SK-N-SH (cell line): Measurements from ENCODE around the gene MAT2A. TPM values are rescaled to one million over a fixed set of nuclear protein-coding genes. Genes with fewer than 3 reads are reported as not detected.
A peak's percentile ranks its signal among the peaks of the same experiment; 100 is the strongest.

Experiments used
- CTCF ChIA-PET: fragments of 300-600, 350-600 bp; formaldehyde crosslinking; extraction: SDS; loops from one replicate; lab custom pipeline; 2021; lab: Yijun Ruan, JAX
- POLR2A ChIA-PET: fragments of 350-600 bp; sonication (Branson Sonifier 250); formaldehyde crosslinking; extraction: SDS; loops from one replicate; lab custom pipeline; 2020; ENCODE audit warnings: antibody characterized with exemption, inconsistent platforms; lab: Yijun Ruan, JAX
- DNase-seq: peaks from one replicate; pipeline ENCODE4 v3.0.0; 2012
- H2AFZ ChIP-seq: fragments of 200-600 bp; sonication (generic); 2 replicates; pipeline ENCODE4 v1.8.1; 2016; ENCODE audit warnings: antibody characterized with exemption, mild to moderate bottlenecking, low read depth
- H3F3A ChIP-seq: fragments of 200-600 bp; sonication (generic); replicated peaks from 2 replicates; pipeline ENCODE3; 2016; ENCODE audit warnings: antibody characterized with exemption, mild to moderate bottlenecking; ENCODE audit not compliant: insufficient read depth
- H3K27ac ChIP-seq, 2 experiments: fragments of 200-500 bp in 1 of 2; fragments of 200-600 bp in 1 of 2; sonication (Bioruptor generic) in 1 of 2; sonication (generic), shearing (Covaris generic) in 1 of 2; 2 replicates each; pipeline versions ENCODE4 v1.5.1 to v1.6.1; 2014 to 2016; ENCODE audit warnings: low read depth in 2 of 2, inconsistent platforms in 1 of 2, low read length in 1 of 2, mild to moderate bottlenecking in 1 of 2, mixed read lengths in 1 of 2
- H3K27me3 ChIP-seq: fragments of 200-600 bp; sonication (generic), shearing (Covaris generic); 2 replicates; pipeline ENCODE4 v1.6.1; 2016; ENCODE audit warnings: mixed run types; ENCODE audit not compliant: insufficient read depth
- H3K36me3 ChIP-seq, 2 experiments: fragments of 200-500 bp in 1 of 2; fragments of 200-600 bp in 1 of 2; sonication (Bioruptor generic) in 1 of 2; sonication (generic) in 1 of 2; replicated peaks in 1 of 2; 2 replicates each; pipeline versions ENCODE3 to v1.5.1; 2014 to 2016; ENCODE audit warnings: low read length in 1 of 2, mild to moderate bottlenecking in 1 of 2; ENCODE audit not compliant: insufficient read depth in 2 of 2, control insufficient read depth in 1 of 2
- H3K4me1 ChIP-seq, 2 experiments: fragments of 200-500 bp in 1 of 2; fragments of 200-600 bp in 1 of 2; sonication (Bioruptor generic) in 1 of 2; sonication (generic), shearing (Covaris generic) in 1 of 2; 2 replicates each; pipeline versions ENCODE4 v1.5.1 to v1.6.1; 2014 to 2016; ENCODE audit warnings: low read depth in 1 of 2, low read length in 1 of 2, mixed run types in 1 of 2; ENCODE audit not compliant: insufficient read depth in 2 of 2, control insufficient read depth in 1 of 2
- H3K4me2 ChIP-seq: fragments of 200-600 bp; sonication (generic), shearing (Covaris generic); 2 replicates; pipeline ENCODE4 v1.6.1; 2017; ENCODE audit warnings: mixed run types
- H3K4me3 ChIP-seq, 2 experiments: fragments of 200-500 bp in 1 of 2; fragments of 200-600 bp in 1 of 2; sonication (Bioruptor generic) in 1 of 2; sonication (generic), shearing (Covaris generic) in 1 of 2; 2 replicates each; pipeline versions ENCODE4 v1.5.1 to v1.8.1; 2014 to 2016; ENCODE audit warnings: low read depth in 2 of 2, inconsistent platforms in 1 of 2, low read length in 1 of 2, mild to moderate bottlenecking in 1 of 2, mixed read lengths in 1 of 2, moderate library complexity in 1 of 2
- H3K79me2 ChIP-seq: fragments of 200-600 bp; sonication (generic); 2 replicates; pipeline ENCODE4 v1.8.1; 2017; ENCODE audit warnings: mild to moderate bottlenecking; ENCODE audit not compliant: insufficient read depth
- H3K9ac ChIP-seq: fragments of 200-600 bp; sonication (generic); 2 replicates; pipeline ENCODE4 v1.6.1; 2017; ENCODE audit warnings: mixed run types
- H3K9me2 ChIP-seq: fragments of 200-600 bp; sonication (generic); 2 replicates; pipeline ENCODE4 v1.6.1; 2017; ENCODE audit warnings: mixed run types
- H3K9me3 ChIP-seq: fragments of 200-600 bp; sonication (generic); 2 replicates; pipeline ENCODE4 v1.6.1; 2017; ENCODE audit warnings: mixed run types, mild to moderate bottlenecking, moderate library complexity
- H4K20me1 ChIP-seq: fragments of 200-600 bp; sonication (generic); 2 replicates; pipeline ENCODE4 v1.6.1; 2017; ENCODE audit warnings: mild to moderate bottlenecking, mixed run types; ENCODE audit not compliant: insufficient read depth
- CHD2 ChIP-seq: fragments of 150-350 bp; IDR thresholded peaks from 2 replicates; pipeline ENCODE4 v1.6.1; 2018; ENCODE audit warnings: low read length; ENCODE audit not compliant: partially characterized antibody
- CTCF ChIP-seq: fragments of 200-600 bp; sonication (generic); IDR thresholded peaks from 2 replicates; pipeline ENCODE4 v1.6.1; 2017; ENCODE audit warnings: antibody characterized with exemption, mild to moderate bottlenecking, moderate library complexity
- ELF1 ChIP-seq: IDR thresholded peaks from 2 replicates; pipeline ENCODE4 v1.4.0; 2012
- FOXJ3 ChIP-seq: sonication (generic); formaldehyde crosslinking; IDR thresholded peaks from 2 replicates; pipeline ENCODE4 v1.5.1; 2020; ENCODE audit warnings: mild to moderate bottlenecking, missing genetic modification reagents
- FOXM1 ChIP-seq: IDR thresholded peaks from 2 replicates; pipeline ENCODE4 v1.4.0; 2012; ENCODE audit warnings: low read depth, mild to moderate bottlenecking
- GABPA ChIP-seq: IDR thresholded peaks from 2 replicates; pipeline ENCODE4 v1.4.0; 2012; ENCODE audit warnings: low read depth, mild to moderate bottlenecking
- MXI1 ChIP-seq: IDR thresholded peaks from 2 replicates; pipeline ENCODE4 v1.6.1; 2012; ENCODE audit warnings: mild to moderate bottlenecking, low read depth, low read length, improper control_type of control experiment
- NRF1 ChIP-seq: IDR thresholded peaks from 2 replicates; pipeline ENCODE4 v1.6.1; 2012; ENCODE audit warnings: low read depth, mild to moderate bottlenecking, low read length
- PBX3 ChIP-seq: IDR thresholded peaks from 2 replicates; pipeline ENCODE4; 2012
- POLR2AphosphoS5 ChIP-seq: IDR thresholded peaks from 2 replicates; pipeline ENCODE4 v1.6.1; 2012; ENCODE audit warnings: low read depth, low read length
- RXRA ChIP-seq: IDR thresholded peaks from 2 replicates; pipeline ENCODE4 v1.4.0; 2012; ENCODE audit warnings: low read depth, mild to moderate bottlenecking, borderline replicate concordance
- SIN3A ChIP-seq: IDR thresholded peaks from 2 replicates; pipeline ENCODE4 v1.6.1; 2012; ENCODE audit warnings: low read depth, mild to moderate bottlenecking, low read length, moderate library complexity, borderline replicate concordance
- SMC3 ChIP-seq: IDR thresholded peaks from 2 replicates; pipeline ENCODE4 v1.6.1; 2012; ENCODE audit warnings: low read depth, low read length, improper control_type of control experiment
- TAF1 ChIP-seq: IDR thresholded peaks from 2 replicates; pipeline ENCODE4 v1.6.1; 2012; ENCODE audit warnings: low read depth, mild to moderate bottlenecking, low read length, moderate library complexity, borderline replicate concordance
- whole genome bisulfite sequencing: methylation state at CpG from one replicate; pipeline ENCODE4 v1.1.6; 2017; ENCODE audit warnings: low lambda C conversion rate; 5-methylcytosine and 5-hydroxymethylcytosine counted together
- polyA plus RNA-seq, 3 experiments: library from polyadenylated mRNA; depleted of rRNA; stranded (reverse); fragments of >200 nt; gene quantifications; 2 replicates each; pipeline ENCODE4 v1.2.3, GENCODE V29; 2012
- TF ChIP-seq, protein P1 (sequence below): fragments of 150-350 bp; IDR thresholded peaks from 2 replicates; pipeline ENCODE4 v1.6.1; 2016; ENCODE audit warnings: mild to moderate bottlenecking, low read depth, low read length
- TF ChIP-seq, protein P2 (sequence below): IDR thresholded peaks from 2 replicates; pipeline ENCODE4 v1.6.1; 2012; ENCODE audit warnings: mild to moderate bottlenecking, low read depth, low read length, moderate library complexity
- TF ChIP-seq, protein P3 (sequence below): IDR thresholded peaks from 2 replicates; pipeline ENCODE4 v1.4.0; 2012; ENCODE audit warnings: low read depth, borderline replicate concordance

The MAT2A gene
- polyA plus RNA-seq, 1 of the 3 experiments (the other 2 are of a cell fraction) = 187 TPM

DNA sequence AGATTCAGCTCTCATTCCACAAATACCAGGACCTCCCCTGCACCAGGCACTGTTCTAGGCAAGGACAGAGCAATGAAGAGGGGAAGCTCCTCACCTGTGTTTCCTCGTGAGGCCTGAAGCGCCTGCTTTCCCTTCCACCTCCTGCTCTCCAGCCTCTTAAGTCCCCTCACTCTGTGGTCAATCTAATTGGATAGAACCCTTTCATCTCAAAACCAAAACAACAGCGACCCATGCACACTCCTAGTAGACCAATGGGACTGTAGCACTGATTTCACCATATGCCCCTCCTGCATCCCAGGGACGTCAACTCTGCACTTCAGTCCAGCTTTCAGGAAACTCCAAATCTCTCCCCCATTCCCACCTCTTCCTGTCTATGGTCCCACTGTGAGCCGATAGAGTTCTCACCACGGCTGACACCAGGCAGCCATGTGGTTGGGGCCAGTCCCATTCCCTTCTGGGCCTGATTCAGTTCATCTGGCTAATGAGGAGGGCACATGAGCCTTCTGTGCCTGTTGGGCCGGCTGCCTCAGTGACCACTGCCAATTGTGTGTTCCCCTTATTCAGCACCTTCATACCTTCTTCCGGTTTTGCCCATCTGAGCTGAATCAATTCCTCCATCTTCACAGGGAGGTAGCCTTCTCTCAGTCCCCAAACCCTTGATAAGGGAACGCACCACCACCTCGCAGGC is 33.3 kb upstream of the MAT2A start:
- Histone ChIP-seq H3K9me2 (no peaks in the 10 kb centered on the region), H3K79me2 (no peaks in the 10 kb centered on the region), H3K4me3 (no peak overlapping the region), H3K27ac (peak overlapping the region; percentile 60 to 68; a peak in 3 of 4 replicates), H3K4me2 (peak overlapping the region; percentile 39; the same call in 1 of the 2 replicates), H3K4me1 (peaks cover 19 to 25% of the 10 kb centered on the region in 2 experiments; a peak in 3 of 4 replicates), H3K27me3 (no peaks in the 10 kb centered on the region), H3F3A (peaks cover 26% of the 10 kb centered on the region), H2AFZ (no peak overlapping the region), H3K9me3 (no peaks in the 10 kb centered on the region), H3K36me3 (no peaks in the 10 kb centered on the region), H3K9ac (no peak overlapping the region), H4K20me1 (no peaks in the 10 kb centered on the region)
- ChIA-PET POLR2A (interaction anchor here (0.8 to 3.0 kb wide), 8 partner anchors 18 to 151 kb away, joined by 3 to 25 read pairs (median 4); partner anchors contain the start of genes ELMOD3, MAT2A and RETSAT), CTCF (interaction anchor here (0.6 to 2.4 kb wide), 6 partner anchors 11 to 89 kb away, joined by 3 to 11 read pairs (median 4); no protein-coding TSS in a partner anchor)
- no peak for TF ChIP-seq NRF1
- no peak for TF ChIP-seq SMC3
- no peak for TF ChIP-seq GABPA
- TF ChIP-seq, protein P1, sequence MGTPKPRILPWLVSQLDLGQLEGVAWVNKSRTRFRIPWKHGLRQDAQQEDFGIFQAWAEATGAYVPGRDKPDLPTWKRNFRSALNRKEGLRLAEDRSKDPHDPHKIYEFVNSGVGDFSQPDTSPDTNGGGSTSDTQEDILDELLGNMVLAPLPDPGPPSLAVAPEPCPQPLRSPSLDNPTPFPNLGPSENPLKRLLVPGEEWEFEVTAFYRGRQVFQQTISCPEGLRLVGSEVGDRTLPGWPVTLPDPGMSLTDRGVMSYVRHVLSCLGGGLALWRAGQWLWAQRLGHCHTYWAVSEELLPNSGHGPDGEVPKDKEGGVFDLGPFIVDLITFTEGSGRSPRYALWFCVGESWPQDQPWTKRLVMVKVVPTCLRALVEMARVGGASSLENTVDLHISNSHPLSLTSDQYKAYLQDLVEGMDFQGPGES = no peak
- TF ChIP-seq POLR2AphosphoS5 = no peak
- no peak for TF ChIP-seq CHD2
- no peak for TF ChIP-seq FOXM1
- TF ChIP-seq MXI1 = no peak
- no peak for TF ChIP-seq ELF1
- no peak for TF ChIP-seq FOXJ3
- no peak for TF ChIP-seq CTCF
- no peak for TF ChIP-seq SIN3A
- TF ChIP-seq PBX3 = no peak
- TF ChIP-seq TAF1 = no peak
- no peak for TF ChIP-seq RXRA
- TF ChIP-seq, protein P2, sequence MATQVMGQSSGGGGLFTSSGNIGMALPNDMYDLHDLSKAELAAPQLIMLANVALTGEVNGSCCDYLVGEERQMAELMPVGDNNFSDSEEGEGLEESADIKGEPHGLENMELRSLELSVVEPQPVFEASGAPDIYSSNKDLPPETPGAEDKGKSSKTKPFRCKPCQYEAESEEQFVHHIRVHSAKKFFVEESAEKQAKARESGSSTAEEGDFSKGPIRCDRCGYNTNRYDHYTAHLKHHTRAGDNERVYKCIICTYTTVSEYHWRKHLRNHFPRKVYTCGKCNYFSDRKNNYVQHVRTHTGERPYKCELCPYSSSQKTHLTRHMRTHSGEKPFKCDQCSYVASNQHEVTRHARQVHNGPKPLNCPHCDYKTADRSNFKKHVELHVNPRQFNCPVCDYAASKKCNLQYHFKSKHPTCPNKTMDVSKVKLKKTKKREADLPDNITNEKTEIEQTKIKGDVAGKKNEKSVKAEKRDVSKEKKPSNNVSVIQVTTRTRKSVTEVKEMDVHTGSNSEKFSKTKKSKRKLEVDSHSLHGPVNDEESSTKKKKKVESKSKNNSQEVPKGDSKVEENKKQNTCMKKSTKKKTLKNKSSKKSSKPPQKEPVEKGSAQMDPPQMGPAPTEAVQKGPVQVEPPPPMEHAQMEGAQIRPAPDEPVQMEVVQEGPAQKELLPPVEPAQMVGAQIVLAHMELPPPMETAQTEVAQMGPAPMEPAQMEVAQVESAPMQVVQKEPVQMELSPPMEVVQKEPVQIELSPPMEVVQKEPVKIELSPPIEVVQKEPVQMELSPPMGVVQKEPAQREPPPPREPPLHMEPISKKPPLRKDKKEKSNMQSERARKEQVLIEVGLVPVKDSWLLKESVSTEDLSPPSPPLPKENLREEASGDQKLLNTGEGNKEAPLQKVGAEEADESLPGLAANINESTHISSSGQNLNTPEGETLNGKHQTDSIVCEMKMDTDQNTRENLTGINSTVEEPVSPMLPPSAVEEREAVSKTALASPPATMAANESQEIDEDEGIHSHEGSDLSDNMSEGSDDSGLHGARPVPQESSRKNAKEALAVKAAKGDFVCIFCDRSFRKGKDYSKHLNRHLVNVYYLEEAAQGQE = no peak
- TF ChIP-seq, protein P3, sequence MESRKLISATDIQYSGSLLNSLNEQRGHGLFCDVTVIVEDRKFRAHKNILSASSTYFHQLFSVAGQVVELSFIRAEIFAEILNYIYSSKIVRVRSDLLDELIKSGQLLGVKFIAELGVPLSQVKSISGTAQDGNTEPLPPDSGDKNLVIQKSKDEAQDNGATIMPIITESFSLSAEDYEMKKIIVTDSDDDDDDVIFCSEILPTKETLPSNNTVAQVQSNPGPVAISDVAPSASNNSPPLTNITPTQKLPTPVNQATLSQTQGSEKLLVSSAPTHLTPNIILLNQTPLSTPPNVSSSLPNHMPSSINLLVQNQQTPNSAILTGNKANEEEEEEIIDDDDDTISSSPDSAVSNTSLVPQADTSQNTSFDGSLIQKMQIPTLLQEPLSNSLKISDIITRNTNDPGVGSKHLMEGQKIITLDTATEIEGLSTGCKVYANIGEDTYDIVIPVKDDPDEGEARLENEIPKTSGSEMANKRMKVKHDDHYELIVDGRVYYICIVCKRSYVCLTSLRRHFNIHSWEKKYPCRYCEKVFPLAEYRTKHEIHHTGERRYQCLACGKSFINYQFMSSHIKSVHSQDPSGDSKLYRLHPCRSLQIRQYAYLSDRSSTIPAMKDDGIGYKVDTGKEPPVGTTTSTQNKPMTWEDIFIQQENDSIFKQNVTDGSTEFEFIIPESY = no peak
- DNase-seq = no peak
- 93% methylated on average over 10 of the region's 10 CpGs for WGBS
